B cell (primary cell): ENCODE results near the gene LIG1. TPM values are rescaled to one million over a fixed set of nuclear protein-coding genes. Genes with fewer than 3 reads are reported as not detected.

ENCODE experiments used
- ATAC-seq: fragments of 200-7000 bp; cut with Tn5 transposase; one replicate; pipeline ENCODE4 v1.10.0; 2021; ENCODE audit warnings: low read depth, mild to moderate bottlenecking, moderate number of reproducible peaks, moderate library complexity
- CTCF ChIA-PET: fragments of 350-600 bp; sonication (Branson Sonifier 250); formaldehyde crosslinking; loops from one replicate; lab custom pipeline; 2021; ENCODE audit warnings: antibody characterized with exemption, inconsistent platforms; lab: Charles Lee
- POLR2A ChIA-PET: fragments of 350-600 bp; sonication (Branson Sonifier 250); formaldehyde crosslinking; loops from one replicate; lab custom pipeline; 2021; ENCODE audit warnings: antibody characterized with exemption; lab: Charles Lee
- DNase-seq: peaks from one replicate; pipeline ENCODE4 v3.0.0; 2013
- H2AFZ ChIP-seq: 2 replicates; pipeline ENCODE4 v1.6.1; 2012; ENCODE audit warnings: mild to moderate bottlenecking, low read depth, low read length; ENCODE audit not compliant: insufficient read depth, poor library complexity, severe bottlenecking
- H3K27ac ChIP-seq, 2 donors: 1 replicate in 1 of 2; 2 replicates in 1 of 2; pipeline ENCODE4 v1.5.1; 2012 to 2013; ENCODE audit warnings: low read length in 2 of 2, mild to moderate bottlenecking in 2 of 2, moderate library complexity in 1 of 2
- H3K27me3 ChIP-seq, 4 experiments: fragments of 200-600 bp in 1 of 4; sonication (generic) in 1 of 4; replicated peaks in 1 of 4; 1 replicate in 2 of 4; 2 replicates in 2 of 4; pipeline versions ENCODE4 v1.6.1 to v1.7.0; 2013 to 2016; ENCODE audit warnings: low read length in 3 of 4, mild to moderate bottlenecking in 2 of 4, mixed read lengths in 1 of 4, moderate library complexity in 1 of 4; ENCODE audit not compliant: insufficient read depth in 4 of 4, control insufficient read depth in 3 of 4; ENCODE audit errors: control extremely low read depth in 1 of 4
- H3K36me3 ChIP-seq, 2 experiments: replicated peaks in 1 of 2; 1 replicate in 1 of 2; 2 replicates in 1 of 2; pipeline versions ENCODE4 v1.6.1 to v1.7.1; 2013; ENCODE audit warnings: low read length in 1 of 2; ENCODE audit not compliant: insufficient read depth in 2 of 2, control insufficient read depth in 1 of 2; ENCODE audit errors: control extremely low read depth in 1 of 2, extremely low read depth in 1 of 2
- H3K4me1 ChIP-seq, 2 donors: fragments of 200-600 bp in 1 of 2; sonication (generic) in 1 of 2; 1 replicate in 1 of 2; 2 replicates in 1 of 2; pipeline versions ENCODE4 v1.5.1 to v1.6.1; 2013 to 2017; ENCODE audit warnings: low read length in 2 of 2; ENCODE audit not compliant: control insufficient read depth in 2 of 2, insufficient read depth in 2 of 2
- H3K4me2 ChIP-seq: replicated peaks from 2 replicates; pipeline ENCODE3; 2012; ENCODE audit warnings: mild to moderate bottlenecking, low read depth, low read length; ENCODE audit not compliant: poor library complexity, severe bottlenecking
- H3K4me3 ChIP-seq, 5 experiments: fragments of 200-600 bp in 1 of 5; sonication (generic) in 1 of 5; 1 replicate in 3 of 5; 2 replicates in 2 of 5; pipeline versions ENCODE4 v1.5.1 to v1.7.0; 2011 to 2016; ENCODE audit warnings: low read length in 4 of 5, mild to moderate bottlenecking in 4 of 5, low read depth in 2 of 5, control low read depth in 1 of 5, moderate library complexity in 1 of 5; ENCODE audit not compliant: insufficient read depth in 1 of 5; ENCODE audit errors: control extremely low read depth in 1 of 5, extremely low read depth in 1 of 5
- H3K79me2 ChIP-seq: fragments of 200-600 bp; sonication (generic); one replicate; pipeline ENCODE4 v1.6.0; 2016; ENCODE audit warnings: low read length; ENCODE audit not compliant: control insufficient read depth, insufficient read depth
- H3K9ac ChIP-seq: fragments of 200-600 bp; sonication (generic); 2 replicates; pipeline ENCODE4 v1.6.1; 2017; ENCODE audit warnings: mild to moderate bottlenecking, low read length, moderate library complexity
- H3K9me3 ChIP-seq, 3 donors: one replicate each; pipeline versions ENCODE4 v1.6.1 to v1.7.1; 2013; ENCODE audit warnings: low read length in 2 of 3; ENCODE audit not compliant: control insufficient read depth in 2 of 3, insufficient read depth in 1 of 3; ENCODE audit errors: control extremely low read depth in 1 of 3
- H4K20me1 ChIP-seq: 2 replicates; pipeline ENCODE4 v1.6.0; 2012; ENCODE audit warnings: mild to moderate bottlenecking, low read length; ENCODE audit not compliant: insufficient read depth, control insufficient read depth, poor library complexity, severe bottlenecking
- H3K27ac Mint-ChIP-seq: one replicate; pipeline ENCODE4 v1.8.0; 2021; ENCODE audit warnings: mixed read lengths
- H3K27me3 Mint-ChIP-seq: one replicate; pipeline ENCODE4 v1.8.0; 2021; ENCODE audit warnings: mixed read lengths
- H3K4me1 Mint-ChIP-seq: one replicate; pipeline ENCODE4 v1.8.0; 2021; ENCODE audit warnings: mixed read lengths
- H3K4me3 Mint-ChIP-seq: one replicate; pipeline ENCODE4 v1.8.0; 2021; ENCODE audit warnings: mixed read lengths
- H3K9me3 Mint-ChIP-seq: one replicate; pipeline ENCODE4 v1.8.0; 2022; ENCODE audit warnings: mixed read lengths; ENCODE audit not compliant: insufficient read depth
- EZH2 ChIP-seq: IDR thresholded peaks from 2 replicates; pipeline ENCODE4 v1.6.1; 2012; ENCODE audit warnings: borderline replicate concordance, low read depth, mild to moderate bottlenecking, moderate library complexity, low read length; ENCODE audit not compliant: insufficient read depth, poor library complexity, severe bottlenecking
- WGBS: methylation state at CpG from one replicate; pipeline ENCODE4 v1.1.5; 2013; ENCODE audit warnings: missing lambda C conversion rate; ENCODE audit not compliant: insufficient coverage; 5-methylcytosine and 5-hydroxymethylcytosine counted together
- intact Hi-C: fragments of 100-400 bp; cut with micrococcal nuclease; formaldehyde crosslinking; loops from one replicate; pipeline ENCODE4 v1.10.0; 2022
- polyA plus RNA-seq: library from polyadenylated mRNA; depleted of rRNA; stranded (reverse); fragments of >200 nt; gene quantifications from 2 replicates; pipeline ENCODE4 v1.2.3, GENCODE V29; 2012
- total RNA-seq, 2 donors: library from RNA; stranded (reverse); fragments of 120-200 nt in 1 of 2; gene quantifications; 1 replicate in 1 of 2; 2 replicates in 1 of 2; pipeline versions ENCODE4 v1.2.3 to v1.2.4, GENCODE V29; 2013 to 2022
- TF ChIP-seq, protein P1 (sequence below): fragments of 200-600 bp; IDR thresholded peaks from one replicate; pipeline ENCODE4 v1.8.0; 2022; ENCODE audit warnings: antibody characterized with exemption, mild to moderate bottlenecking

Gene LIG1
- total and polyA plus RNA-seq, 2 donors (not counting 1 experiment from before 2014, with no cell fraction given): 97.5 to 111 TPM

DNA sequence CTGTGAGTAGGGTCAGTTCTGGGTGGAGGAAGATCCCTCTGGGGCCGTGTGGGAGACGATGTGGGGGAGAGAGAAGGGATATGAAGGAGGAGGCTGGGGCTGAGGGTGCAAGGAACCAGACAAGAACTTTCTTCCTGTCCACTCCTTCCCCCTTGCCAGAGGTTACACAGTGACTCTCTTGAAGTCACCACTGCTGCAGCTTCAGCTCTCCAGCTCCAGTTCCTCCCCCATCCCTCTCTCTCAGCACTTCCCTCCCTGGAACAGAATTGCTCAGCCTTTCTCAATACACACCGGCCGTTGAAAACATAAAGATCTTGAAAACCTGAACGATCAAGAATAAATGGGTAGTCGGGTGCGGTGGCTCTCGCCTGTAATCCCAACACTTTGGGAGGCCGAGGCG, 5.4 kb upstream of the LIG1 start:
- Mint-ChIP-seq H3K4me3 (no peak overlapping the region), H3K9me3 (no peaks in the 10 kb centered on the region), H3K27me3 (no peaks in the 10 kb centered on the region), H3K4me1 (peaks cover 12% of the 10 kb centered on the region), H3K27ac (no peak overlapping the region)
- H3K4me3 ChIP-seq: no peak overlapping the region
- peaks cover 24% of the 10 kb centered on the region for H3K79me2 ChIP-seq
- no peak overlapping the region for H3K4me2 ChIP-seq
- H3K27me3 ChIP-seq: no peaks in the 10 kb centered on the region
- DNase-seq (no peak), ATAC-seq (no peak)
- 99% methylated on average over 8 of the region's 10 CpGs for WGBS
- H3K9me3 ChIP-seq: no peaks in the 10 kb centered on the region
- CTCF ChIA-PET: no interaction called here
- intact Hi-C loops: no loop called here
- H3K9ac ChIP-seq: no peak overlapping the region
- no peak overlapping the region for H2AFZ ChIP-seq
- H3K36me3 ChIP-seq: peaks cover 3 to 15% of the 10 kb centered on the region in 2 experiments
- POLR2A ChIA-PET: no interaction called here
- peaks cover 7% of the 10 kb centered on the region in 2 donors for H3K4me1 ChIP-seq
- H3K27ac ChIP-seq: no peak overlapping the region
- peaks cover 6% of the 10 kb centered on the region for H4K20me1 ChIP-seq
- TF ChIP-seq EZH2: no peak

DNA sequence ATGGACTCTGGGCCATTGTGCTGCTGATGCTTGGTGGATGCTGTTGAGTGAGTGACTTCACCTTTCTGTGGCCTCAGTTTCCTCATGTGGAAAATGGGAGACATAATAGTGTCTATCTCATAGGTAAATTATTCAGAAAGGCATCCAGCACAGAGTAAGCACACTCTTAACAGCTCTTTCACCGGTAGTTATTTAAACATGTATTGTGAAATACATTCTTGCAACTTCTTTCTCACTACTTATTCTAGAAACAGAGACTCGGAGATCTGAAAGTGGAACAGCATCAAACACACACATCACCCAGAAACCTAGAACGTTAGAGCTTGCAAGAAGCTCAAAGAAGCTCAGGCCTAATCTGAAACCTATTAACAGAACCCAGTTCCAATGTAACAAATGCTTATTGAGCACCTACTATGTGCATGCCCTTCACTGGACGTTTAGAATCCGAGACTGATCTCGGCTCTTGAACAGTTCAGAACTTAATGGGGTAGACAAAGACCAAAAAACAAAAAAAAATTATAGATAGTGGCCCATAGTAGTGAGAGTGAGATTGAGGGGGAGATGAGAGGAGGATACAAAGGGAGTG, 4.4 kb upstream of the LIG1 start:
- TF ChIP-seq, protein P1, sequence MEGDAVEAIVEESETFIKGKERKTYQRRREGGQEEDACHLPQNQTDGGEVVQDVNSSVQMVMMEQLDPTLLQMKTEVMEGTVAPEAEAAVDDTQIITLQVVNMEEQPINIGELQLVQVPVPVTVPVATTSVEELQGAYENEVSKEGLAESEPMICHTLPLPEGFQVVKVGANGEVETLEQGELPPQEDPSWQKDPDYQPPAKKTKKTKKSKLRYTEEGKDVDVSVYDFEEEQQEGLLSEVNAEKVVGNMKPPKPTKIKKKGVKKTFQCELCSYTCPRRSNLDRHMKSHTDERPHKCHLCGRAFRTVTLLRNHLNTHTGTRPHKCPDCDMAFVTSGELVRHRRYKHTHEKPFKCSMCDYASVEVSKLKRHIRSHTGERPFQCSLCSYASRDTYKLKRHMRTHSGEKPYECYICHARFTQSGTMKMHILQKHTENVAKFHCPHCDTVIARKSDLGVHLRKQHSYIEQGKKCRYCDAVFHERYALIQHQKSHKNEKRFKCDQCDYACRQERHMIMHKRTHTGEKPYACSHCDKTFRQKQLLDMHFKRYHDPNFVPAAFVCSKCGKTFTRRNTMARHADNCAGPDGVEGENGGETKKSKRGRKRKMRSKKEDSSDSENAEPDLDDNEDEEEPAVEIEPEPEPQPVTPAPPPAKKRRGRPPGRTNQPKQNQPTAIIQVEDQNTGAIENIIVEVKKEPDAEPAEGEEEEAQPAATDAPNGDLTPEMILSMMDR: no peak
- TF ChIP-seq EZH2: no peak
- Histone ChIP-seq H4K20me1 (peaks cover 6% of the 10 kb centered on the region), H3K9ac (no peak overlapping the region), H2AFZ (no peak overlapping the region), H3K27ac (no peak overlapping the region), H3K27me3 (no peaks in the 10 kb centered on the region), H3K4me2 (no peak overlapping the region), H3K4me3 (no peak overlapping the region), H3K79me2 (peaks cover 25% of the 10 kb centered on the region), H3K9me3 (no peaks in the 10 kb centered on the region), H3K4me1 (peaks cover 7% of the 10 kb centered on the region in 2 donors), H3K36me3 (peaks cover 3 to 15% of the 10 kb centered on the region in 2 experiments)
- CTCF ChIA-PET: interaction anchor here (1.1 kb wide), 1 partner anchor 29 kb away, joined by 3 read pairs; no protein-coding TSS in a partner anchor
- H3K4me3 Mint-ChIP-seq: no peak overlapping the region
- DNase-seq (no peak), ATAC-seq (no peak)
- peaks cover 16% of the 10 kb centered on the region for H3K4me1 Mint-ChIP-seq
- POLR2A ChIA-PET: interaction anchor here (0.6 kb wide), 1 partner anchor 9 kb away, joined by 4 read pairs; no protein-coding TSS in a partner anchor
- H3K9me3 Mint-ChIP-seq: no peaks in the 10 kb centered on the region
- 90% methylated on average over 3 of the region's 6 CpGs for WGBS
- no peak overlapping the region for H3K27ac Mint-ChIP-seq
- intact Hi-C loops: loop anchor here (5.0 kb wide), 1 partner anchor 158 kb away; no protein-coding TSS in a partner anchor
- no peaks in the 10 kb centered on the region for H3K27me3 Mint-ChIP-seq
